ENCODE data around the gene STRBP.

GRCh38 chr9:123305879-123306278 lies 37.5 kb upstream of the STRBP start:
- TF ChIP-seq POLR2AphosphoS5 (IDR thresholded peaks at IDR 0.05; ENCODE audit: low read depth, low read length) = no peak
- TF ChIP-seq, protein P1, sequence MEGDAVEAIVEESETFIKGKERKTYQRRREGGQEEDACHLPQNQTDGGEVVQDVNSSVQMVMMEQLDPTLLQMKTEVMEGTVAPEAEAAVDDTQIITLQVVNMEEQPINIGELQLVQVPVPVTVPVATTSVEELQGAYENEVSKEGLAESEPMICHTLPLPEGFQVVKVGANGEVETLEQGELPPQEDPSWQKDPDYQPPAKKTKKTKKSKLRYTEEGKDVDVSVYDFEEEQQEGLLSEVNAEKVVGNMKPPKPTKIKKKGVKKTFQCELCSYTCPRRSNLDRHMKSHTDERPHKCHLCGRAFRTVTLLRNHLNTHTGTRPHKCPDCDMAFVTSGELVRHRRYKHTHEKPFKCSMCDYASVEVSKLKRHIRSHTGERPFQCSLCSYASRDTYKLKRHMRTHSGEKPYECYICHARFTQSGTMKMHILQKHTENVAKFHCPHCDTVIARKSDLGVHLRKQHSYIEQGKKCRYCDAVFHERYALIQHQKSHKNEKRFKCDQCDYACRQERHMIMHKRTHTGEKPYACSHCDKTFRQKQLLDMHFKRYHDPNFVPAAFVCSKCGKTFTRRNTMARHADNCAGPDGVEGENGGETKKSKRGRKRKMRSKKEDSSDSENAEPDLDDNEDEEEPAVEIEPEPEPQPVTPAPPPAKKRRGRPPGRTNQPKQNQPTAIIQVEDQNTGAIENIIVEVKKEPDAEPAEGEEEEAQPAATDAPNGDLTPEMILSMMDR (IDR thresholded peaks at IDR 0.05; ENCODE audit: control extremely low read depth in 1 of 3, insufficient read depth in 1 of 3, low read depth in 1 of 3, low read length in 3 of 3) = no peak
- TF ChIP-seq EGR1 (IDR thresholded peaks at IDR 0.05; ENCODE audit: borderline replicate concordance, low read depth, low read length) = no peak
- no peak for TF ChIP-seq GTF2F1 (IDR thresholded peaks at IDR 0.05; ENCODE audit: borderline replicate concordance, low read depth, low read length)
- TF ChIP-seq SUZ12 (IDR thresholded peaks at IDR 0.05; ENCODE audit: low read length) = no peak
- TF ChIP-seq EZH2 (IDR thresholded peaks at IDR 0.05; ENCODE audit: low read depth, low read length, severe bottlenecking) = no peak
- TF ChIP-seq POLR2A (IDR thresholded peaks at IDR 0.05; ENCODE audit: control extremely low read depth in 1 of 2, low read depth in 2 of 2, low read length in 2 of 2) = no peak
- TF ChIP-seq TAF1 (IDR thresholded peaks at IDR 0.05; ENCODE audit: low read depth, low read length) = no peak
- TF ChIP-seq, protein P2, sequence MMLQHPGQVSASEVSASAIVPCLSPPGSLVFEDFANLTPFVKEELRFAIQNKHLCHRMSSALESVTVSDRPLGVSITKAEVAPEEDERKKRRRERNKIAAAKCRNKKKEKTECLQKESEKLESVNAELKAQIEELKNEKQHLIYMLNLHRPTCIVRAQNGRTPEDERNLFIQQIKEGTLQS (IDR thresholded peaks at IDR 0.05; ENCODE audit: insufficient read depth, low read depth, low read length) = no peak
- TF ChIP-seq SP1 (IDR thresholded peaks at IDR 0.05; ENCODE audit: low read depth, low read length) = no peak
- TF ChIP-seq USF2 (IDR thresholded peaks at IDR 0.05; ENCODE audit: low read length) = no peak
- no peak for TF ChIP-seq GABPA (IDR thresholded peaks at IDR 0.05; ENCODE audit: borderline replicate concordance, insufficient read depth, low read length)
- TF ChIP-seq MAFK (IDR thresholded peaks at IDR 0.05; ENCODE audit: low read depth, low read length) = no peak
- no peak for TF ChIP-seq EP300 (IDR thresholded peaks at IDR 0.05; ENCODE audit: borderline replicate concordance in 1 of 2, low read depth in 2 of 2, low read length in 2 of 2)

Data from H1 (cell line).